Neural cell (in vitro differentiated cells): ENCODE measurements around the gene REEP1. TPM values are rescaled to one million over a fixed set of nuclear protein-coding genes. Genes with fewer than 3 reads are reported as not detected.

Experiments
- H2AFZ ChIP-seq: fragments of 200-600, 300-800 bp; sonication (generic), shearing (Covaris generic); 2 replicates; pipeline ENCODE4 v1.6.0; 2014; ENCODE audit warnings: low read depth, mild to moderate bottlenecking, antibody characterized with exemption, low read length, moderate library complexity
- H3F3A ChIP-seq: fragments of 200-600 bp; shearing (Covaris generic); 2 replicates; pipeline ENCODE4 v1.6.1; 2016; ENCODE audit warnings: mild to moderate bottlenecking, moderate library complexity, mixed read lengths, antibody characterized with exemption, low read length; ENCODE audit not compliant: insufficient read depth, poor library complexity, severe bottlenecking
- H3K27ac ChIP-seq: fragments of 200-600, 300-800 bp; sonication (generic), shearing (Covaris generic); 2 replicates; pipeline ENCODE4 v1.5.1; 2014; ENCODE audit warnings: mild to moderate bottlenecking, low read length, moderate library complexity
- H3K27me3 ChIP-seq: fragments of 300-800, 200-600 bp; sonication (generic), shearing (Covaris generic); 2 replicates; pipeline ENCODE4 v1.6.0; 2014; ENCODE audit warnings: mild to moderate bottlenecking, low read depth, low read length, moderate library complexity; ENCODE audit not compliant: insufficient read depth
- H3K36me3 ChIP-seq: fragments of 300-800, 200-600 bp; sonication (generic), shearing (Covaris generic); 2 replicates; pipeline ENCODE4 v1.5.1; 2014; ENCODE audit warnings: mild to moderate bottlenecking, antibody characterized with exemption, low read length, moderate library complexity; ENCODE audit not compliant: insufficient read depth
- H3K4me2 ChIP-seq: fragments of 300-800, 200-600 bp; sonication (generic), shearing (Covaris generic); 2 replicates; pipeline ENCODE4 v1.6.0; 2014; ENCODE audit warnings: mild to moderate bottlenecking, low read length
- H3K4me3 ChIP-seq: fragments of 300-800, 200-600 bp; sonication (generic), shearing (Covaris generic); 2 replicates; pipeline ENCODE4 v1.5.1; 2014; ENCODE audit warnings: mild to moderate bottlenecking, low read length, moderate library complexity
- H3K79me2 ChIP-seq: fragments of 200-600 bp; shearing (Covaris generic); replicated peaks from 2 replicates; pipeline ENCODE4 v1.6.0; 2014; ENCODE audit warnings: mild to moderate bottlenecking, low read length, moderate library complexity; ENCODE audit not compliant: insufficient read depth
- H3K9ac ChIP-seq: fragments of 300-800, 200-600 bp; sonication (generic), shearing (Covaris generic); 2 replicates; pipeline ENCODE4 v1.6.1; 2016; ENCODE audit warnings: mild to moderate bottlenecking, low read length, mixed read lengths
- H3K9me2 ChIP-seq: fragments of 200-600 bp; shearing (Covaris generic); 2 replicates; pipeline ENCODE4 v1.6.1; 2016; ENCODE audit warnings: mild to moderate bottlenecking, low read length, mixed read lengths; ENCODE audit not compliant: insufficient read depth
- H3K9me3 ChIP-seq: fragments of 200-600, 300-800 bp; sonication (generic), shearing (Covaris generic); 2 replicates; pipeline ENCODE4 v1.6.1; 2016; ENCODE audit warnings: mild to moderate bottlenecking, mixed run types, low read length, moderate library complexity, mixed read lengths
- H4K20me1 ChIP-seq: fragments of 200-600 bp; shearing (Covaris generic); 2 replicates; pipeline ENCODE4 v1.6.1; 2016; ENCODE audit warnings: mild to moderate bottlenecking, mixed run types; ENCODE audit not compliant: insufficient read depth
- CTCF ChIP-seq: fragments of 450-650 bp; IDR thresholded peaks from 2 replicates; pipeline ENCODE4 v1.5.1; 2014; ENCODE audit warnings: antibody characterized with exemption, mild to moderate bottlenecking, moderate library complexity; ENCODE audit not compliant: poor library complexity, severe bottlenecking
- EP300 ChIP-seq: fragments of 450-650 bp; conservative IDR thresholded peaks from 2 replicates; pipeline ENCODE4 v1.6.1; 2014; ENCODE audit warnings: antibody characterized with exemption, mild to moderate bottlenecking, moderate library complexity; ENCODE audit not compliant: poor library complexity, severe bottlenecking
- EZH2 ChIP-seq: fragments of 200-600, 300-800 bp; shearing (Covaris generic), sonication (generic); IDR thresholded peaks from 2 replicates; pipeline ENCODE4 v1.6.1; 2014; ENCODE audit warnings: antibody characterized with exemption, low read length, borderline replicate concordance, mild to moderate bottlenecking; ENCODE audit not compliant: insufficient read depth, poor library complexity, severe bottlenecking
- MXI1 ChIP-seq: fragments of 450-650 bp; conservative IDR thresholded peaks from 2 replicates; pipeline ENCODE4 v1.6.1; 2014; ENCODE audit warnings: antibody characterized with exemption, mild to moderate bottlenecking; ENCODE audit not compliant: poor library complexity, severe bottlenecking
- POLR2AphosphoS5 ChIP-seq: IDR thresholded peaks from 2 replicates; pipeline ENCODE4 v1.6.1; 2012
- RAD21 ChIP-seq: fragments of 450-650 bp; conservative IDR thresholded peaks from 2 replicates; pipeline ENCODE4 v1.6.1; 2014; ENCODE audit warnings: antibody characterized with exemption, mild to moderate bottlenecking, moderate library complexity
- REST ChIP-seq: IDR thresholded peaks from 2 replicates; pipeline ENCODE4 v1.6.1; 2012; ENCODE audit warnings: borderline replicate concordance
- SMC3 ChIP-seq: fragments of 450-650 bp; conservative IDR thresholded peaks from 2 replicates; pipeline ENCODE4 v1.6.1; 2014; ENCODE audit warnings: antibody characterized with exemption, mild to moderate bottlenecking, moderate library complexity; ENCODE audit not compliant: poor library complexity
- TAF1 ChIP-seq: IDR thresholded peaks from 2 replicates; pipeline ENCODE4 v1.6.1; 2012; ENCODE audit warnings: low read depth
- polyA plus RNA-seq: library from polyadenylated mRNA; depleted of rRNA; stranded (reverse); fragments of >200 nt; gene quantifications from 2 replicates; pipeline ENCODE4 v1.2.3, GENCODE V29; 2014

REEP1 gene
- polyA plus RNA-seq, 1 donor from 2014 or later, result 121 TPM

DNA sequence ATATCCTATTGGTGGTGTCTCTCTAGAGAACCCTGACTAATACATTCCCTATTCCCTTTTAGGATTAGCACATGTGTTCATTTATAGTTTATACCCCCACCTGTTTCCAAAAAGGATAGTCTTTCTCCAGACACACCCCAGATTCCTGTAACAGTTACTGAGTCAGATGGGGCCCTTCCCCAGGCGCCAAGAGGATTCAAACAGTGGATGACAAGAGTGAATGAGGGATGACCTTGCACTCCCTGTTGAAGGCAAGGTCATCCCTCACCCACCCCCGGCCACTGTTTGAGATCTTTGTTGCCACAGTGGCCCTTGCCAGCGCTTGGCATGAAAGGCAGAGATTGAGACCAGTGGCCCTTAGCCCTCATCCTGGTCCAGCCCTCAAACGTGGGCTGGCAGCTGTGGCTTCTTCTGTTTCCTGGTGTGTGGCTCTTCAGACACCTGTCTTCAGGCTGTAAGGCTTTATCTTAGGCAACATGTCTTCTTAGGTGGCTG lies 15.3 kb upstream of the REEP1 start:
- no peak overlapping the region for H3K4me3 ChIP-seq
- H3K27ac ChIP-seq, result no peak overlapping the region
- H3K4me2 ChIP-seq, result no peak overlapping the region
- no peak overlapping the region for H2AFZ ChIP-seq
- H3K9me3 ChIP-seq, result no peaks in the 10 kb centered on the region
- H3K9ac ChIP-seq, result no peak overlapping the region
- no peaks in the 10 kb centered on the region for H3K9me2 ChIP-seq
- TF ChIP-seq SMC3, result no peak
- TF ChIP-seq REST, result no peak
- no peak for TF ChIP-seq EZH2
- TF ChIP-seq POLR2AphosphoS5, result no peak
- TF ChIP-seq EP300, result no peak
- TF ChIP-seq RAD21, result no peak
- TF ChIP-seq TAF1, result no peak
- no peak for TF ChIP-seq CTCF
- no peak for TF ChIP-seq MXI1
- no peaks in the 10 kb centered on the region for H4K20me1 ChIP-seq
- H3K79me2 ChIP-seq, result no peaks in the 10 kb centered on the region
- no peaks in the 10 kb centered on the region for H3K27me3 ChIP-seq
- H3F3A ChIP-seq, result no peaks in the 10 kb centered on the region
- H3K36me3 ChIP-seq, result no peaks in the 10 kb centered on the region

DNA sequence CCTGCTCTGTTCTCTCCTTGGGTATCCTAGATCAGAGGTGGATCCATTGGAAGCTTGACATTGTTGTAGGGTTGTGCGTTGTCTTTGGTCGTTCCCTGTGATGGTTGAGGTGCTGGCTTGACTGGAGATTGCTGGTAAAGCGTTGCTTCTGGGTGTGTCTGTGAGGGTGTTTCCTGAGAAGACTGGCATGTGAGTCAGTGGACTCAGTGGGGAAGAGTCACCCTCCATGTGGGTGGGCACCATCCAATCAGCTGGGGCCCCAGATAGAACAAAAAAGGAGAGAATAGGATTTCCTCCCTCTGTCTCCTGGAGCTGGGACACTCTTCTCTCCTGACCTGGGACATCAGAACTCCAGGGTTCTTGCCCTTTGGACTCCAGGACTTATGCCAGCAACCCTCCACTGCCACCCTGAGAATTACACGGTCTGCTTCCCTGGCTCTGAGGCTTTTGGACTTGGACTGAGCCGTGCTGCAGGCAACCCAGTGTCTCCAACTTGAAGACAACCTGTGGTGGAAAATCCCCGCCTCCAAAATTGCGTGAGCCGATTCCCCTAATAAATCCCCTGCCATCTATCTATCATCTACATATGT lies 14.8 kb upstream of the REEP1 start:
- H3K79me2 ChIP-seq, result no peaks in the 10 kb centered on the region
- no peak overlapping the region for H3K27ac ChIP-seq
- no peaks in the 10 kb centered on the region for H4K20me1 ChIP-seq
- no peak for TF ChIP-seq EZH2
- TF ChIP-seq SMC3, result no peak
- no peak for TF ChIP-seq CTCF
- TF ChIP-seq MXI1, result no peak
- TF ChIP-seq REST, result no peak
- no peak for TF ChIP-seq RAD21
- TF ChIP-seq POLR2AphosphoS5, result no peak
- TF ChIP-seq TAF1, result no peak
- TF ChIP-seq EP300, result no peak
- no peak overlapping the region for H3K4me2 ChIP-seq
- H2AFZ ChIP-seq, result no peak overlapping the region
- no peak overlapping the region for H3K9ac ChIP-seq
- H3K27me3 ChIP-seq, result no peaks in the 10 kb centered on the region
- H3K36me3 ChIP-seq, result no peaks in the 10 kb centered on the region
- no peaks in the 10 kb centered on the region for H3K9me2 ChIP-seq
- no peak overlapping the region for H3K4me3 ChIP-seq
- no peaks in the 10 kb centered on the region for H3K9me3 ChIP-seq
- H3F3A ChIP-seq, result no peaks in the 10 kb centered on the region
